IPS-20b (cell line): ENCODE results near the gene ELN.

Source experiments
- H3K27ac ChIP-seq: one replicate; pipeline ENCODE4 v1.5.1; 2013; ENCODE audit warnings: low read length
- H3K27me3 ChIP-seq: 2 replicates; pipeline ENCODE4 v1.6.1; 2013; ENCODE audit warnings: mild to moderate bottlenecking, low read length, inconsistent platforms; ENCODE audit not compliant: insufficient read depth
- H3K36me3 ChIP-seq: 2 replicates; pipeline ENCODE4 v1.6.1; 2013; ENCODE audit warnings: low read depth, mild to moderate bottlenecking, inconsistent platforms, low read length, moderate library complexity; ENCODE audit not compliant: insufficient read depth
- H3K4me1 ChIP-seq: 2 replicates; pipeline ENCODE4 v1.6.1; 2013; ENCODE audit warnings: mild to moderate bottlenecking, control low read depth, inconsistent platforms, low read length, moderate library complexity; ENCODE audit not compliant: insufficient read depth
- H3K4me3 ChIP-seq: 2 replicates; pipeline ENCODE4 v1.5.1; 2013; ENCODE audit warnings: mild to moderate bottlenecking, low read length, inconsistent platforms
- H3K9ac ChIP-seq: 2 replicates; pipeline ENCODE4 v1.6.1; 2013; ENCODE audit warnings: low read depth, mild to moderate bottlenecking, inconsistent platforms, low read length, moderate library complexity
- H3K9me3 ChIP-seq: 2 replicates; pipeline ENCODE4 v1.6.1; 2013; ENCODE audit warnings: mild to moderate bottlenecking, low read depth, low read length, inconsistent platforms; ENCODE audit not compliant: insufficient read depth

The ELN gene

GRCh38 chr7:73991522-73992100, 36.4 kb upstream of the ELN start:
- Histone ChIP-seq H3K36me3 (no peaks in the 10 kb centered on the region), H3K9ac (no peak overlapping the region), H3K27ac (no peak overlapping the region), H3K4me3 (no peak overlapping the region), H3K9me3 (peaks cover 14% of the 10 kb centered on the region; the same call in 1 of the 2 replicates), H3K4me1 (no peaks in the 10 kb centered on the region), H3K27me3 (no peaks in the 10 kb centered on the region)

GRCh38 chr7:73992101-73992562, 35.8 kb upstream of the ELN start:
- H3K9ac ChIP-seq: no peak overlapping the region
- no peak overlapping the region for H3K27ac ChIP-seq
- H3K36me3 ChIP-seq: no peaks in the 10 kb centered on the region

GRCh38 chr7:73994023-73994422, 34.0 kb upstream of the ELN start:
- H3K27me3 ChIP-seq: no peaks in the 10 kb centered on the region
- no peak overlapping the region for H3K27ac ChIP-seq
- peaks cover 14% of the 10 kb centered on the region; the same call in 1 of the 2 replicates for H3K9me3 ChIP-seq
- H3K4me3 ChIP-seq: no peak overlapping the region
- H3K9ac ChIP-seq: no peak overlapping the region
- no peaks in the 10 kb centered on the region for H3K36me3 ChIP-seq
- no peaks in the 10 kb centered on the region for H3K4me1 ChIP-seq

More at GRCh38 chr7:73992101-73992562, 35.8 kb upstream of the ELN start:
- no peak overlapping the region for H3K4me3 ChIP-seq
- no peaks in the 10 kb centered on the region for H3K27me3 ChIP-seq
- peaks cover 14% of the 10 kb centered on the region; the same call in 1 of the 2 replicates for H3K9me3 ChIP-seq
- no peaks in the 10 kb centered on the region for H3K4me1 ChIP-seq

- H3K9ac ChIP-seq: no peak overlapping the region
Measured at GRCh38 chr7:73994761-73995160, 33.2 kb upstream of the ELN start.

GRCh38 chr7:73995330-73995729, 32.6 kb upstream of the ELN start:
- no peaks in the 10 kb centered on the region for H3K27me3 ChIP-seq
- H3K4me3 ChIP-seq: no peak overlapping the region
- no peak overlapping the region for H3K9ac ChIP-seq
- H3K9me3 ChIP-seq: peaks cover 14% of the 10 kb centered on the region; the same call in 1 of the 2 replicates
- no peaks in the 10 kb centered on the region for H3K4me1 ChIP-seq
- no peaks in the 10 kb centered on the region for H3K36me3 ChIP-seq
- H3K27ac ChIP-seq: no peak overlapping the region

More at GRCh38 chr7:73994761-73995160, 33.2 kb upstream of the ELN start:
- Histone ChIP-seq H3K4me3 (no peak overlapping the region), H3K27me3 (no peaks in the 10 kb centered on the region), H3K27ac (no peak overlapping the region), H3K9me3 (peaks cover 14% of the 10 kb centered on the region; the same call in 1 of the 2 replicates), H3K36me3 (no peaks in the 10 kb centered on the region), H3K4me1 (no peaks in the 10 kb centered on the region)

- H3K27ac ChIP-seq: no peak overlapping the region
- no peak overlapping the region for H3K4me3 ChIP-seq
- peaks cover 14% of the 10 kb centered on the region; the same call in 1 of the 2 replicates for H3K9me3 ChIP-seq
- no peaks in the 10 kb centered on the region for H3K36me3 ChIP-seq
- H3K27me3 ChIP-seq: no peaks in the 10 kb centered on the region
- H3K9ac ChIP-seq: no peak overlapping the region
- no peaks in the 10 kb centered on the region for H3K4me1 ChIP-seq
Measured at GRCh38 chr7:73995821-73996511, 32.0 kb upstream of the ELN start.

- Histone ChIP-seq H3K9ac (no peak overlapping the region), H3K4me3 (no peak overlapping the region), H3K27ac (no peak overlapping the region), H3K36me3 (no peaks in the 10 kb centered on the region), H3K27me3 (no peaks in the 10 kb centered on the region), H3K9me3 (peaks cover 14% of the 10 kb centered on the region; the same call in 1 of the 2 replicates), H3K4me1 (no peaks in the 10 kb centered on the region)
Measured at GRCh38 chr7:73997056-73997455, 30.9 kb upstream of the ELN start.

GRCh38 chr7:73999664-74000435, 28.1 kb upstream of the ELN start:
- H3K4me1 ChIP-seq: no peaks in the 10 kb centered on the region
- no peaks in the 10 kb centered on the region for H3K36me3 ChIP-seq
- H3K27me3 ChIP-seq: no peaks in the 10 kb centered on the region
- H3K27ac ChIP-seq: no peak overlapping the region
- no peak overlapping the region for H3K4me3 ChIP-seq
- no peak overlapping the region for H3K9ac ChIP-seq
- peaks cover 8% of the 10 kb centered on the region; the same call in 1 of the 2 replicates for H3K9me3 ChIP-seq

GRCh38 chr7:74000489-74001149, 27.4 kb upstream of the ELN start:
- no peaks in the 10 kb centered on the region for H3K4me1 ChIP-seq
- no peak overlapping the region for H3K9ac ChIP-seq
- no peak overlapping the region for H3K27ac ChIP-seq
- no peak overlapping the region for H3K4me3 ChIP-seq
- no peaks in the 10 kb centered on the region for H3K36me3 ChIP-seq
- H3K27me3 ChIP-seq: no peaks in the 10 kb centered on the region
- H3K9me3 ChIP-seq: peaks cover under 1% of the 10 kb centered on the region; the same call in 1 of the 2 replicates

GRCh38 chr7:74001150-74001494, 26.9 kb upstream of the ELN start:
- H3K36me3 ChIP-seq: no peaks in the 10 kb centered on the region
- H3K9me3 ChIP-seq: no peaks in the 10 kb centered on the region
- H3K27ac ChIP-seq: no peak overlapping the region
- H3K4me3 ChIP-seq: no peak overlapping the region
- H3K27me3 ChIP-seq: no peaks in the 10 kb centered on the region; the same call in 1 of the 2 replicates
- no peak overlapping the region for H3K9ac ChIP-seq
- no peaks in the 10 kb centered on the region for H3K4me1 ChIP-seq

GRCh38 chr7:74002474-74003017, 25.4 kb upstream of the ELN start:
- Histone ChIP-seq H3K9me3 (no peaks in the 10 kb centered on the region), H3K4me3 (no peak overlapping the region), H3K27me3 (no peaks in the 10 kb centered on the region; the same call in 1 of the 2 replicates), H3K27ac (no peak overlapping the region), H3K4me1 (no peaks in the 10 kb centered on the region), H3K9ac (no peak overlapping the region), H3K36me3 (no peaks in the 10 kb centered on the region)
